ENCODE results near the gene RBM47. TPM values are rescaled to one million over a fixed set of nuclear protein-coding genes. Genes with fewer than 3 reads are reported as not detected.
A peak's percentile ranks its signal among the peaks of the same experiment; 100 is the strongest.

RBM47 gene
- total and polyA plus RNA-seq, 2 donors (not counting 1 experiment from before 2014, with no cell fraction given): 0.14 to 1.8 TPM

- no peak overlapping the region for H3K9ac ChIP-seq (ENCODE audit: insufficient read depth, low read length)
- H2AFZ ChIP-seq (ENCODE audit: low read length): no peak overlapping the region
- DNase-seq (ENCODE audit: low read depth in 2 of 2): no peak
- no peak overlapping the region for H3K4me2 ChIP-seq (ENCODE audit: extremely low read depth, insufficient read depth, low read length)
- H4K20me1 ChIP-seq (ENCODE audit: control insufficient read depth, extremely low read depth, insufficient read depth, low read length): no peaks in the 10 kb centered on the region
- H3K79me2 ChIP-seq (ENCODE audit: control insufficient read depth, insufficient read depth, low read length): no peaks in the 10 kb centered on the region
- no peaks in the 10 kb centered on the region for H3K36me3 ChIP-seq (ENCODE audit: control insufficient read depth, insufficient read depth, low read length)
- H3K27me3 ChIP-seq (ENCODE audit: control insufficient read depth, insufficient read depth, low read length): no peaks in the 10 kb centered on the region
- TF ChIP-seq EZH2 (IDR thresholded peaks at IDR 0.05; ENCODE audit: low read length, missing control alignments) (no peak), CTCF (conservative IDR thresholded peaks at IDR 0.05 in 1 of 2, IDR thresholded peaks at IDR 0.05 in 1 of 2; ENCODE audit: low read depth in 1 of 2, low read length in 2 of 2) (no peak)
- no peak overlapping the region for H3K4me3 ChIP-seq (replicated peaks in 1 of 4; ENCODE audit: control extremely low read depth in 1 of 4, insufficient read depth in 1 of 4, low read depth in 3 of 4, low read length in 4 of 4)
- H3K27ac ChIP-seq (ENCODE audit: insufficient read depth, low read length): no peak overlapping the region
- H3K4me1 ChIP-seq (ENCODE audit: control insufficient read depth, extremely low read depth, insufficient read depth, low read length): no peaks in the 10 kb centered on the region
- no peaks in the 10 kb centered on the region for H3K9me3 ChIP-seq (ENCODE audit: control insufficient read depth, insufficient read depth, low read depth, low read length)
These were observed 85.4 kb downstream of the RBM47 start for GRCh38 chr4:40544221-40544620.

- no peaks in the 10 kb centered on the region for H3K9me3 ChIP-seq (ENCODE audit: control insufficient read depth, insufficient read depth, low read depth, low read length)
- TF ChIP-seq CTCF (conservative IDR thresholded peaks at IDR 0.05 in 1 of 2, IDR thresholded peaks at IDR 0.05 in 1 of 2; ENCODE audit: low read depth in 1 of 2, low read length in 2 of 2): no peak
- no peak for TF ChIP-seq EZH2 (IDR thresholded peaks at IDR 0.05; ENCODE audit: low read length, missing control alignments)
- H3K4me3 ChIP-seq (replicated peaks in 1 of 4; ENCODE audit: control extremely low read depth in 1 of 4, insufficient read depth in 1 of 4, low read depth in 3 of 4, low read length in 4 of 4): no peak overlapping the region
- H3K9ac ChIP-seq (ENCODE audit: insufficient read depth, low read length): no peak overlapping the region
- no peak overlapping the region for H3K4me2 ChIP-seq (ENCODE audit: extremely low read depth, insufficient read depth, low read length)
- DNase-seq (ENCODE audit: low read depth in 2 of 2): peak in 1 of 2 donors; percentile 43
- no peaks in the 10 kb centered on the region for H3K27me3 ChIP-seq (ENCODE audit: control insufficient read depth, insufficient read depth, low read length)
- no peaks in the 10 kb centered on the region for H3K36me3 ChIP-seq (ENCODE audit: control insufficient read depth, insufficient read depth, low read length)
- H3K27ac ChIP-seq (ENCODE audit: insufficient read depth, low read length): no peak overlapping the region
- no peaks in the 10 kb centered on the region for H4K20me1 ChIP-seq (ENCODE audit: control insufficient read depth, extremely low read depth, insufficient read depth, low read length)
- H3K4me1 ChIP-seq (ENCODE audit: control insufficient read depth, extremely low read depth, insufficient read depth, low read length): no peaks in the 10 kb centered on the region
- H2AFZ ChIP-seq (ENCODE audit: low read length): no peak overlapping the region
- H3K79me2 ChIP-seq (ENCODE audit: control insufficient read depth, insufficient read depth, low read length): no peaks in the 10 kb centered on the region
These were observed 88.9 kb downstream of the RBM47 start for GRCh38 chr4:40540800-40541199.

GRCh38 chr4:40536032-40536431, 93.6 kb downstream of the RBM47 start:
- no peaks in the 10 kb centered on the region for H3K79me2 ChIP-seq (ENCODE audit: control insufficient read depth, insufficient read depth, low read length)
- no peak overlapping the region for H2AFZ ChIP-seq (ENCODE audit: low read length)
- TF ChIP-seq EZH2 (IDR thresholded peaks at IDR 0.05; ENCODE audit: low read length, missing control alignments) (no peak), CTCF (conservative IDR thresholded peaks at IDR 0.05 in 1 of 2, IDR thresholded peaks at IDR 0.05 in 1 of 2; ENCODE audit: low read depth in 1 of 2, low read length in 2 of 2) (no peak)
- no peak overlapping the region for H3K4me2 ChIP-seq (ENCODE audit: extremely low read depth, insufficient read depth, low read length)
- no peaks in the 10 kb centered on the region for H3K36me3 ChIP-seq (ENCODE audit: control insufficient read depth, insufficient read depth, low read length)
- H3K9ac ChIP-seq (ENCODE audit: insufficient read depth, low read length): no peak overlapping the region
- H3K27me3 ChIP-seq (ENCODE audit: control insufficient read depth, insufficient read depth, low read length): no peaks in the 10 kb centered on the region
- no peak overlapping the region for H3K27ac ChIP-seq (ENCODE audit: insufficient read depth, low read length)
- no peaks in the 10 kb centered on the region for H3K9me3 ChIP-seq (ENCODE audit: control insufficient read depth, insufficient read depth, low read depth, low read length)
- no peaks in the 10 kb centered on the region for H3K4me1 ChIP-seq (ENCODE audit: control insufficient read depth, extremely low read depth, insufficient read depth, low read length)
- no peaks in the 10 kb centered on the region for H4K20me1 ChIP-seq (ENCODE audit: control insufficient read depth, extremely low read depth, insufficient read depth, low read length)
- no peak for DNase-seq (ENCODE audit: low read depth in 2 of 2)
- H3K4me3 ChIP-seq (replicated peaks in 1 of 4; ENCODE audit: control extremely low read depth in 1 of 4, insufficient read depth in 1 of 4, low read depth in 3 of 4, low read length in 4 of 4): no peak overlapping the region
